ENCODE measurements around the gene PSTPIP1.

PSTPIP1 gene

GRCh38 chr15:77027111-77027696 is 32.3 kb downstream of the PSTPIP1 start:
- TF ChIP-seq TAF1 (IDR thresholded peaks at IDR 0.05; ENCODE audit: borderline replicate concordance, insufficient read depth, low read length) (no peak), SIN3A (IDR thresholded peaks at IDR 0.05; ENCODE audit: borderline replicate concordance, insufficient read depth, low read length) (no peak), FOXP2 (optimal IDR thresholded peaks at IDR 0.05; ENCODE audit: borderline replicate concordance, extremely low read depth, extremely low read length, insufficient read depth) (no peak), REST (IDR thresholded peaks at IDR 0.05; ENCODE audit: insufficient read depth in 1 of 2, low read depth in 2 of 2, low read length in 2 of 2) (no peak), POLR2AphosphoS5 (IDR thresholded peaks at IDR 0.05; ENCODE audit: low read depth, low read length) (no peak)

GRCh38 chr15:77027697-77028450 is 32.9 kb downstream of the PSTPIP1 start:
- no peak for TF ChIP-seq TAF1 (IDR thresholded peaks at IDR 0.05; ENCODE audit: borderline replicate concordance, insufficient read depth, low read length)
- no peak for TF ChIP-seq POLR2AphosphoS5 (IDR thresholded peaks at IDR 0.05; ENCODE audit: low read depth, low read length)

GRCh38 chr15:77028451-77029165 is 33.7 kb downstream of the PSTPIP1 start:
- no peak for TF ChIP-seq TAF1 (IDR thresholded peaks at IDR 0.05; ENCODE audit: borderline replicate concordance, insufficient read depth, low read length)
- no peak for TF ChIP-seq SIN3A (IDR thresholded peaks at IDR 0.05; ENCODE audit: borderline replicate concordance, insufficient read depth, low read length)
- TF ChIP-seq POLR2AphosphoS5 (IDR thresholded peaks at IDR 0.05; ENCODE audit: low read depth, low read length): no peak
- TF ChIP-seq FOXP2 (optimal IDR thresholded peaks at IDR 0.05; ENCODE audit: borderline replicate concordance, extremely low read depth, extremely low read length, insufficient read depth): no peak
- TF ChIP-seq REST (IDR thresholded peaks at IDR 0.05; ENCODE audit: insufficient read depth in 1 of 2, low read depth in 2 of 2, low read length in 2 of 2): no peak

GRCh38 chr15:77029166-77030047 is 34.5 kb downstream of the PSTPIP1 start:
- TF ChIP-seq FOXP2 (optimal IDR thresholded peaks at IDR 0.05; ENCODE audit: borderline replicate concordance, extremely low read depth, extremely low read length, insufficient read depth): no peak
- TF ChIP-seq POLR2AphosphoS5 (IDR thresholded peaks at IDR 0.05; ENCODE audit: low read depth, low read length): no peak
- TF ChIP-seq SIN3A (IDR thresholded peaks at IDR 0.05; ENCODE audit: borderline replicate concordance, insufficient read depth, low read length): no peak
- no peak for TF ChIP-seq REST (IDR thresholded peaks at IDR 0.05; ENCODE audit: insufficient read depth in 1 of 2, low read depth in 2 of 2, low read length in 2 of 2)
- TF ChIP-seq TAF1 (IDR thresholded peaks at IDR 0.05; ENCODE audit: borderline replicate concordance, insufficient read depth, low read length): no peak
